Neural progenitor cell (in vitro differentiated cells): ENCODE results near the gene QDPR. TPM values are rescaled to one million over a fixed set of nuclear protein-coding genes. Genes with fewer than 3 reads are reported as not detected.

Experiments used
- DNase-seq: peaks from one replicate; pipeline ENCODE4 v3.0.0-alpha.2; 2016; ENCODE audit warnings: low spot score
- H2AFZ ChIP-seq: fragments of 200-600 bp; sonication (generic); replicated peaks from 2 replicates; pipeline ENCODE4 v1.6.1; 2016; ENCODE audit warnings: antibody characterized with exemption
- H3F3A ChIP-seq: fragments of 200-600 bp; sonication (generic); 2 replicates; pipeline ENCODE4 v1.6.1; 2016; ENCODE audit warnings: antibody characterized with exemption, low read depth
- H3K27ac ChIP-seq: fragments of 200-600 bp; sonication (generic); 2 replicates; pipeline ENCODE4 v1.5.1; 2016; ENCODE audit warnings: mild to moderate bottlenecking
- H3K27me3 ChIP-seq: fragments of 200-600 bp; sonication (generic); 2 replicates; pipeline ENCODE4 v1.6.1; 2016; ENCODE audit warnings: mild to moderate bottlenecking, moderate library complexity
- H3K36me3 ChIP-seq: fragments of 200-600 bp; sonication (generic); 2 replicates; pipeline ENCODE4 v1.5.1; 2016
- H3K4me1 ChIP-seq: fragments of 200-600 bp; sonication (generic); 2 replicates; pipeline ENCODE4 v1.6.1; 2016; ENCODE audit warnings: mixed run types
- H3K4me2 ChIP-seq: fragments of 200-600 bp; sonication (generic); 2 replicates; pipeline ENCODE4 v1.6.1; 2016
- H3K4me3 ChIP-seq: fragments of 200-600 bp; sonication (generic); 2 replicates; pipeline ENCODE4 v1.5.1; 2016
- H3K79me2 ChIP-seq: fragments of 200-600 bp; sonication (generic); 2 replicates; pipeline ENCODE4 v1.6.1; 2016; ENCODE audit warnings: low read depth
- H3K9ac ChIP-seq: fragments of 200-600 bp; sonication (generic); 2 replicates; pipeline ENCODE4 v1.6.1; 2016
- H3K9me3 ChIP-seq: fragments of 200-600 bp; sonication (generic); 2 replicates; pipeline ENCODE4 v1.5.1; 2016; ENCODE audit warnings: low read depth
- H4K20me1 ChIP-seq: fragments of 200-600 bp; sonication (generic); 2 replicates; pipeline ENCODE4 v1.6.1; 2016; ENCODE audit warnings: low read depth
- H3K27ac Mint-ChIP-seq: 3 replicates; pipeline ENCODE4 v1.8.0; 2021; ENCODE audit warnings: mixed read lengths
- H3K27me3 Mint-ChIP-seq: 2 replicates; pipeline ENCODE4 v1.8.0; 2022; ENCODE audit warnings: low read depth, mild to moderate bottlenecking, inconsistent platforms, moderate library complexity, mixed read lengths; ENCODE audit not compliant: insufficient read depth
- H3K36me3 Mint-ChIP-seq: 3 replicates; pipeline ENCODE4 v1.8.0; 2021; ENCODE audit warnings: mixed read lengths
- H3K4me1 Mint-ChIP-seq: 3 replicates; pipeline ENCODE4 v1.8.0; 2021; ENCODE audit warnings: mixed read lengths
- H3K4me3 Mint-ChIP-seq: 3 replicates; pipeline ENCODE4 v1.8.0; 2021; ENCODE audit warnings: mild to moderate bottlenecking, moderate library complexity, mixed read lengths
- H3K9me3 Mint-ChIP-seq: 3 replicates; pipeline ENCODE4 v1.8.0; 2020; ENCODE audit warnings: mixed read lengths
- EZH2 ChIP-seq: fragments of 200-600 bp; sonication (generic); IDR thresholded peaks from 2 replicates; pipeline ENCODE4 v1.6.1; 2017; ENCODE audit warnings: antibody characterized with exemption, mild to moderate bottlenecking, moderate library complexity
- EZH2phosphoT487 ChIP-seq: fragments of 200-600 bp; sonication (generic); IDR thresholded peaks from 2 replicates; pipeline ENCODE4 v1.6.1; 2017; ENCODE audit warnings: antibody characterized with exemption
- total RNA-seq: library from RNA; depleted of rRNA; stranded (reverse); fragments of >200 nt; gene quantifications from 2 replicates; pipeline ENCODE4 v1.2.3, GENCODE V29; 2015; ENCODE audit warnings: low replicate concordance
- TF ChIP-seq, protein P1 (sequence below): fragments of 200-600 bp; sonication (generic); IDR thresholded peaks from 2 replicates; pipeline ENCODE4 v1.5.1; 2017; ENCODE audit warnings: antibody characterized with exemption, mild to moderate bottlenecking

The QDPR gene
- total RNA-seq, 1 donor from 2014 or later: 22.4 TPM

DNA sequence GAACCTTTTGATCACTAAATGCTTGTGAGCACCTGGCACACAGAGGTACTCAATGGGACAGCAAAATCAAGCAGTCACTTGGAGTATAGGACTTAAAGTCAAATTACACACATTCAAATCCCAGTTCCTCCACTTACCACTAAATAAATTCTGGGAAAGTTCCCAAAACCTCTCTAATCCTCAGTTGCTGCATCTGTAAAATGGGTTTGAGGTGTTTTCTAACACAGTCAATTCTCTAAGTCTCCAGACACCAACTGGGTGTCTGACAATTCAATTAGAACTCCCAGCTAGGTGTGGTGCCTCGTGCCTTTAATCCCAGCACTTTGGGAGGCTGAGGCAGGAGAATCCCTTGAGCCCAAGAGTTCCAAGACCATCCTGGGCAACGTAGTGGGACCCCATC lies 19.0 kb downstream of the QDPR start:
- H3K9me3 ChIP-seq: no peaks in the 10 kb centered on the region
- Mint-ChIP-seq H3K4me1 (peaks cover 24% of the 10 kb centered on the region), H3K36me3 (peaks cover 8% of the 10 kb centered on the region), H3K27ac (no peak overlapping the region), H3K9me3 (no peaks in the 10 kb centered on the region), H3K27me3 (peaks cover 3% of the 10 kb centered on the region), H3K4me3 (no peak overlapping the region)
- no peaks in the 10 kb centered on the region for H3K36me3 ChIP-seq
- H4K20me1 ChIP-seq: no peaks in the 10 kb centered on the region
- H3F3A ChIP-seq: no peaks in the 10 kb centered on the region
- DNase-seq: no peak
- no peak overlapping the region for H3K27ac ChIP-seq
- TF ChIP-seq EZH2 (no peak), EZH2phosphoT487 (no peak)
- TF ChIP-seq, protein P1, sequence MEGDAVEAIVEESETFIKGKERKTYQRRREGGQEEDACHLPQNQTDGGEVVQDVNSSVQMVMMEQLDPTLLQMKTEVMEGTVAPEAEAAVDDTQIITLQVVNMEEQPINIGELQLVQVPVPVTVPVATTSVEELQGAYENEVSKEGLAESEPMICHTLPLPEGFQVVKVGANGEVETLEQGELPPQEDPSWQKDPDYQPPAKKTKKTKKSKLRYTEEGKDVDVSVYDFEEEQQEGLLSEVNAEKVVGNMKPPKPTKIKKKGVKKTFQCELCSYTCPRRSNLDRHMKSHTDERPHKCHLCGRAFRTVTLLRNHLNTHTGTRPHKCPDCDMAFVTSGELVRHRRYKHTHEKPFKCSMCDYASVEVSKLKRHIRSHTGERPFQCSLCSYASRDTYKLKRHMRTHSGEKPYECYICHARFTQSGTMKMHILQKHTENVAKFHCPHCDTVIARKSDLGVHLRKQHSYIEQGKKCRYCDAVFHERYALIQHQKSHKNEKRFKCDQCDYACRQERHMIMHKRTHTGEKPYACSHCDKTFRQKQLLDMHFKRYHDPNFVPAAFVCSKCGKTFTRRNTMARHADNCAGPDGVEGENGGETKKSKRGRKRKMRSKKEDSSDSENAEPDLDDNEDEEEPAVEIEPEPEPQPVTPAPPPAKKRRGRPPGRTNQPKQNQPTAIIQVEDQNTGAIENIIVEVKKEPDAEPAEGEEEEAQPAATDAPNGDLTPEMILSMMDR: no peak
- H2AFZ ChIP-seq: no peak overlapping the region
- no peaks in the 10 kb centered on the region for H3K79me2 ChIP-seq
- H3K4me2 ChIP-seq: no peak overlapping the region
- H3K4me1 ChIP-seq: peaks cover 5% of the 10 kb centered on the region
- H3K27me3 ChIP-seq: no peaks in the 10 kb centered on the region
- no peak overlapping the region for H3K4me3 ChIP-seq
- H3K9ac ChIP-seq: no peak overlapping the region

DNA sequence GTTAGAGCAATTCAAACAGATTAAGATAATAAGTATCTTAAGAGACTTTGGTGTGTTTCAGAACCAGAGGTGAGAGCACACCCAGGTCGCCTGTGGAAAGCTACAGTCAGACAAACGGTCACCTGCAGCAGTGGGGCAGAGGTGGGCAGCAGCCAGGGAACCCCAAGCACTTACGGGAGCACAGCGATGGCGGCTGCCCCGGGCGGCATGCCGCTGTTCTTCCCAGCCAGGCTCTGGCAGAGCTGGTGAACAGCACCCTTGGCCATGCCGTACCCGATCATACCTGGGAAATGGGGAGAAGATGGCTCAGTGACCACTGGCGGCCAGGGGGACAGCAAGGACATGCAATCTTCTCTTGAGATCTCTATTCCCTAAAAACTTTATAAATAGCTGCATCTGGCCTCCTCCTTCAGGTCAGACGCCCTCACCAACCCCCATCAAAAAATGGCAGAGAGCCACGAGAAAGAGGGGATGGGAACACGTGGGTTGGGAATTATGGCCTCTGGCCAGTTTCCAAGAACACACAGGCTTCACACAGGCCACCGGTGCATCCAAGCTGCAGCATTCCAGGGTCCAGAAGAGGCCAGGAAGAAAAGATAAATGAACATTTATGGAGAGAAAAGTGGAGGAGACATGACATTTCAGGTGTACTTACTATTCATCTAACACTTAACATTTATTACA lies 19.7 kb downstream of the QDPR start:
- H3K36me3 ChIP-seq: no peaks in the 10 kb centered on the region

DNA sequence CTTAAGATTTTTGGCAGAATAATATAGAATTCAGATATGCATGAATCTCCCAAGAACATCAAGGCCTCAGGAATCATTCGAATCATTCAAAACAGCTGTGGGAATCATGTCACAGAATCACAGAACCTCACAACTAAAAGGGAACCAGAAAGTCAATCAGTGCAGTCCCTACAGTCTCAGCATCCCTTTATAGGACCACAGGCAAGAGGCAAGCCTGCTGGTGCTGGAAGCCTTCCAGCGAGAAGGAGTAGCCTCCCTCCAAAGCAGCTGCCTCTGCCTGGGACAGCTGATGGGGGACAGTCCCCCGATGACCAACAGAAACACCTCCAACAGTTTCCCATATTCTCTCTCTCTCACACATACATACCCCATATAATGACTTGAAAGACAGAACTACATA lies 20.7 kb downstream of the QDPR start:
- peaks cover 3% of the 10 kb centered on the region for H3K27me3 Mint-ChIP-seq
- H3K4me3 ChIP-seq: no peak overlapping the region
- H3K9me3 Mint-ChIP-seq: no peaks in the 10 kb centered on the region
- H3K36me3 Mint-ChIP-seq: peaks cover 6% of the 10 kb centered on the region
- H3K36me3 ChIP-seq: no peaks in the 10 kb centered on the region
- no peak overlapping the region for H2AFZ ChIP-seq
- H4K20me1 ChIP-seq: no peaks in the 10 kb centered on the region
- DNase-seq: no peak
- TF ChIP-seq, protein P1: no peak
- TF ChIP-seq EZH2 (no peak), EZH2phosphoT487 (no peak)
- H3K9ac ChIP-seq: no peak overlapping the region
- H3F3A ChIP-seq: no peaks in the 10 kb centered on the region
- H3K4me1 ChIP-seq: peaks cover 5% of the 10 kb centered on the region
- H3K27ac Mint-ChIP-seq: no peak overlapping the region
- H3K4me3 Mint-ChIP-seq: no peak overlapping the region
- peaks cover 24% of the 10 kb centered on the region for H3K4me1 Mint-ChIP-seq
- no peaks in the 10 kb centered on the region for H3K79me2 ChIP-seq
- no peaks in the 10 kb centered on the region for H3K9me3 ChIP-seq
- no peaks in the 10 kb centered on the region for H3K27me3 ChIP-seq
- H3K4me2 ChIP-seq: no peak overlapping the region
- no peak overlapping the region for H3K27ac ChIP-seq

More for the DNA sequence above, 19.7 kb downstream of the QDPR start:
- H3K27me3 ChIP-seq: no peaks in the 10 kb centered on the region
- Mint-ChIP-seq H3K36me3 (peaks cover 6% of the 10 kb centered on the region), H3K27ac (no peak overlapping the region), H3K9me3 (no peaks in the 10 kb centered on the region), H3K4me3 (no peak overlapping the region), H3K27me3 (peaks cover 3% of the 10 kb centered on the region), H3K4me1 (peaks cover 24% of the 10 kb centered on the region)
- H2AFZ ChIP-seq: no peak overlapping the region
- H3K27ac ChIP-seq: no peak overlapping the region
- H3K4me2 ChIP-seq: no peak overlapping the region
- H3K9ac ChIP-seq: no peak overlapping the region
- H3K9me3 ChIP-seq: no peaks in the 10 kb centered on the region
- no peaks in the 10 kb centered on the region for H3F3A ChIP-seq
- no peak for DNase-seq
- TF ChIP-seq EZH2phosphoT487: no peak
- no peak for TF ChIP-seq EZH2
- TF ChIP-seq, protein P1: no peak
- peaks cover 5% of the 10 kb centered on the region for H3K4me1 ChIP-seq
- no peaks in the 10 kb centered on the region for H3K79me2 ChIP-seq
- H3K4me3 ChIP-seq: no peak overlapping the region
- no peaks in the 10 kb centered on the region for H4K20me1 ChIP-seq
